ENCODE data around the gene STARD9. TPM values are rescaled to one million over a fixed set of nuclear protein-coding genes. Genes with fewer than 3 reads are reported as not detected.

STARD9 gene
- polyA plus RNA-seq, 1 of the 3 experiments (the other 2 are of a cell fraction), result 2.1 TPM

GRCh38 chr15:42611532-42611931 is 36.1 kb downstream of the STARD9 start:
- ChIA-PET CTCF (no interaction called here), POLR2A (no interaction called here)
- H3K9me3 ChIP-seq, result no peaks in the 10 kb centered on the region
- H3K27me3 ChIP-seq (ENCODE audit: insufficient read depth), result no peaks in the 10 kb centered on the region
- no peak overlapping the region for H3K4me2 ChIP-seq
- peaks cover 3 to 4% of the 10 kb centered on the region in 2 experiments; a peak in 2 of 4 replicates for H3K4me1 ChIP-seq (ENCODE audit: control insufficient read depth in 1 of 2, insufficient read depth in 2 of 2, low read depth in 1 of 2, low read length in 1 of 2)
- H3F3A ChIP-seq (replicated peaks; ENCODE audit: insufficient read depth), result no peaks in the 10 kb centered on the region
- no peaks in the 10 kb centered on the region for H3K9me2 ChIP-seq
- 58% methylated on average over 1 of the region's 1 CpG for WGBS (ENCODE audit: low lambda C conversion rate)
- H3K36me3 ChIP-seq (replicated peaks in 1 of 2; ENCODE audit: control insufficient read depth in 1 of 2, insufficient read depth in 2 of 2, low read length in 1 of 2), result no peaks in the 10 kb centered on the region
- H3K4me3 ChIP-seq (ENCODE audit: low read depth in 2 of 2, low read length in 1 of 2), result no peak overlapping the region
- TF ChIP-seq USF1 (IDR thresholded peaks at IDR 0.05; ENCODE audit: borderline replicate concordance, low read depth) (no peak), FOSL2 (IDR thresholded peaks at IDR 0.05; ENCODE audit: borderline replicate concordance, low read depth) (no peak), MAX (IDR thresholded peaks at IDR 0.05; ENCODE audit: low read depth) (no peak), FOXM1 (IDR thresholded peaks at IDR 0.05; ENCODE audit: low read depth) (no peak), MXI1 (IDR thresholded peaks at IDR 0.05; ENCODE audit: low read depth, low read length) (no peak), RXRA (IDR thresholded peaks at IDR 0.05; ENCODE audit: borderline replicate concordance, low read depth) (no peak), RCOR1 (IDR thresholded peaks at IDR 0.05; ENCODE audit: low read length) (no peak), RAD21 (IDR thresholded peaks at IDR 0.05; ENCODE audit: low read length) (no peak), ELF1 (IDR thresholded peaks at IDR 0.05) (no peak), EZH2phosphoT487 (IDR thresholded peaks at IDR 0.05; ENCODE audit: borderline replicate concordance, low read depth) (no peak), CTCF (IDR thresholded peaks at IDR 0.05) (no peak), GATA2 (CRISPR knock-in tag; IDR thresholded peaks at IDR 0.05) (no peak), JUND (IDR thresholded peaks at IDR 0.05) (no peak), NRF1 (IDR thresholded peaks at IDR 0.05; ENCODE audit: low read depth, low read length) (no peak), YY1 (IDR thresholded peaks at IDR 0.05; ENCODE audit: low read depth) (no peak), SMC3 (IDR thresholded peaks at IDR 0.05; ENCODE audit: low read depth, low read length) (no peak), FOXJ3 (CRISPR knock-in tag; IDR thresholded peaks at IDR 0.05) (no peak), EP300 (IDR thresholded peaks at IDR 0.05; ENCODE audit: borderline replicate concordance in 1 of 2, low read depth in 1 of 2, low read length in 1 of 2) (no peak)
- H2AFZ ChIP-seq (ENCODE audit: low read depth), result no peak overlapping the region
- H3K27ac ChIP-seq (ENCODE audit: low read depth in 2 of 2, low read length in 1 of 2), result no peak overlapping the region
- H3K9ac ChIP-seq, result no peak overlapping the region
- H4K20me1 ChIP-seq (ENCODE audit: insufficient read depth), result no peaks in the 10 kb centered on the region
- H3K79me2 ChIP-seq (ENCODE audit: insufficient read depth), result no peaks in the 10 kb centered on the region
- DNase-seq, result no peak
